ENCODE data around the gene MAPK10.

MAPK10 gene

DNA sequence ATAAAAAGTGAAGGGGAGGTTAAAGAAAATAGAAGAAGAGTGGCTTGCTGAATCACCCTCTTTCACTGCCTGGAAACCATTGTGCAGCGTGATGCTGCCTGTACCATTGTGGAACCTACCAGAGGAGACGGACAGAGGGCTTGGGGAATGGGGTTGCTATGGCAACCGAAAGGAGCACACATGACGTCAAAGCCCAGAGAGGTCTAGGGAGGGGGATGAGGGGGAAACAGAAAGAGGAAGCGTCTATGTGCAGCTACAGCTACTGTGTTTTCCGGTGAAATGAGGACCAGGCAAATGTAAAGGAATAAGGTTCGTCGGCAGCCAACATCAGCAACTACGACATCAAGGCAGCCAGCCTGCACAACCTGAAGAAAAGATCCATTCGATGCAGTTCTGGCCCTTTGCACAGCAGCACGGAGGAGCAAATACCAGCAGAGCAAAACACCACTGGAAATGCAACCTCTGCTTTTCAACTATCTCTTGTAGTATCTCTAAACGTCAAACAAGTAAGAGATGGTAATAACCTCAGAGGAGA lies at the start of gene MAPK10:
Gene MAPK10 (minus strand): TSS at position 110 of the 535 bp plus-strand sequence.
- peak; percentile 87 for DNase-seq

DNA sequence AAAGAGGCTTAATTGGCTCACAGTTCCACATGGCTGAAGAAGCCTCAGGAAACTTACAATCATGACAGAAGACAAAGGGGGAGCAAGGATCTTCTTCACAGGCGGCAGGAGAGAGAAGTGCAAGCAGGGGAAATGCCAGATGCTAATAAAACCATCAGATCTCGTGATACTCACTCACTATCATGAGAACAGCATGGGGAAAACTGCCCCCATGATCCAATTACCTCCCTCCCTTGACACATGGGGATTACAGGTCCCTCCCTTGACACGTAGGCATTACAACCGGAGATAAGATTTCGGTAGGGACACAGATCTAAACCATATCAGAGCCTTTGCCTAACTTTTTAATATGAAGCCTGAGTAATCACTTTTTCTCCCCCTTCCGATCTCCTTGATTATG lies 43.7 kb upstream of the MAPK10 start:
- no peak for DNase-seq

DNA sequence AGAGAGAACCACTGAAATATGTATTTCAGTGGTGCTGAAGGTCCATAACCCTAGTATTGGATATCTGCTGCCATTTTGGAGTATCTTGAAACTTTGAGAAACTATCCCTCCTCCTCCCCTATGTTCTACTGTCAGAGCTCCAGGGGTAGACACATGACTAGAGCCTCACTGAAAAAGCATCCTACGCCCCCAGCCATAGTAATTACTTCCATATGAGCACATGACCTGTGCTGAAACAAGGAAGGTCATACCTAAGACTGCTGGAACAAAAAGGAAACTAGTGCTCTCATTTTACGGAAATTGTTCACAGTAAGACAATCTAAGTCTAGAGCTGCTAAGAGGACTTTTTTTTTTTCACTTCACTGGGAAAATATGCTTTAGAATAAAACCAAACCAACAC lies 42.0 kb upstream of the MAPK10 start:
- peak; percentile 16 for DNase-seq

DNA sequence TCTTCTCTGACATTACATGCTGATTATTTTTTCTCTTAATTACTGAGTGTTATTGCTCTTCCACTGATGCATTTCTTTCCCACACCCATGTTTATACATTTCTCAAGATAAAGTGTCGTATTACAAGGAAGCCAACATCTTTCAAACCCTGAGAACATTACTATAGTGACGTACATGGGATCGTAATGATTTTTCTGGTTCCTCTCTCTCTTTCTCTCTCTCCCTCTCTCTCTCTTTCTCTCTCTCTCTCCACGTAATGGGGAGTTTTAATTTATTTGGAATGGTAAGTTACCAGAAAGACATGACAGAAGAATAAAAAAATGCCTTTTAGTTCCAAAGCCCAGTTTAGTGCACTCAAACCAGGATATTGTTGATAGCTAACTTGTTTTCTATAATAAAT lies 40.4 kb upstream of the MAPK10 start:
- no peak for DNase-seq

DNA sequence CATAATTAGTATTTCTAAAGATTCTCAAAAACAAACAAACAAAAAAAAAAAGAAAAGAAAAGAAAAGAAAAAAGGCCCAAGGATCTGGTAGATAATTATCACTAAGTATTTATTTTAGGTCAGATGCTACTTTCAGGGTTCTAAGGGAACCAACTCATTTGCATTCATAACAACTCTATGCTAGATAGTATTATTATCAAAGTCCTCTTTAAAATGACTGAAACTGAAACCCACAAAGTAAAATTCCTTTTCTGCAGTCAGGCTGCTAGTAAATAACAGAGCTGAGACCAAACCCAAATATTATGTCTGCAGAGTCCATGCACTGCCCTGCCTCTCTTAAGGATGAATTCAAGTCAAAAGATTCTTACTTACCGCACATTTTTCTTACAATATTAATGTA lies 38.3 kb upstream of the MAPK10 start:
- no peak for DNase-seq

DNA sequence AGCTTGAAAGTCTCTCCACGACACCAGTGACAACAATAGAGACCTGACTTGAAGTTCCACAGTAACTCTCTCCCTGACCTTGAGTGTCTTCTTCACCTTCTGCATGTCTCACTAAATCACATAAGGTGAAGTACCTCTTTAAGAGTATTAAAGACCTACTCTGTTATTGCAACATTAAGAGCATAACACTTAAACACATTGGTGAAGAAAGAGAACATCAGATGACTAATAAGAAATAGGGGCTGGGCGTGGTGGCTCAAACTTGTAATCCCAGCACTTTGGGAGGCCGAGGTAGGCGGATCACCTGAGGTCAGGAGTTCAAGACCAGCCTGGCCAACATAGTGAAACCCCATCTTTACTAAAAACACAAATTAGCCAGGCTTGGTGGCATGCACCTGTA lies 33.9 kb upstream of the MAPK10 start:
- no peak for DNase-seq

DNA sequence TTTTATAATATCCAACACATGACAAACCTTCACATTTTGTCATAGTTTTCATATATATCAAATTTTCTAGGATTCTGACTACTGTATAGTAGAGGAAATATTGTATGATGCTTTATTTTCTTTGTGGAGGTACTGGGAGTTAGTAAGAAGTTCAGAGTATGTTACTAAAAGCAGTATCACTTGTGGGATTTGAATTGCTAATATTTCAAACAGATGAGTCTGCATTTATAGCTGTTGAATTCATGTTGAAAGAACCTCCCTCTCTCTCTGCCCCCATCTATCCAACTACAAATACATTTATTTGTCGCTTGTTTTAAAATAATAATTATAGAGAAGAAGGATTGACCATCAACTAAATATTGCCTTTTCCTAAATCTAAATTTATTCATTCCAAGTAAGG lies 29.8 kb upstream of the MAPK10 start:
- DNase-seq = no peak

DNA sequence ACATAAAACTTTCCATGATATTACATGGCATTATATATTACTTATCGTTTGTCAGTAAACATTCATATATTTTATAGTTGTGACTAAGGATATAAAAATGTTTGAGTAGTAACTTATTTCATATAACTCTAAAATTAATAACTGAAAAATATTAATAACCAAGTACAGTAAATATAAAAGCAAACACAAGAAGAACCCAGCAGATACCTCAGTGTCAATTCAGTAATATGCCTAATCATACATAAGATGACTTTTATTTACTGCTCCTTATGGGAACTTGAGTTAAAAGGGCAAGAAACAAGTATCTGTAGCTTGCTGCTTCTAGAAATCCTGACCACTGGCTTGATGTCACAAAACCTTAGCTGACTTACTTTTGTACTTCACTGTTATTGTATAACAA lies 28.4 kb upstream of the MAPK10 start:
- DNase-seq = no peak

DNA sequence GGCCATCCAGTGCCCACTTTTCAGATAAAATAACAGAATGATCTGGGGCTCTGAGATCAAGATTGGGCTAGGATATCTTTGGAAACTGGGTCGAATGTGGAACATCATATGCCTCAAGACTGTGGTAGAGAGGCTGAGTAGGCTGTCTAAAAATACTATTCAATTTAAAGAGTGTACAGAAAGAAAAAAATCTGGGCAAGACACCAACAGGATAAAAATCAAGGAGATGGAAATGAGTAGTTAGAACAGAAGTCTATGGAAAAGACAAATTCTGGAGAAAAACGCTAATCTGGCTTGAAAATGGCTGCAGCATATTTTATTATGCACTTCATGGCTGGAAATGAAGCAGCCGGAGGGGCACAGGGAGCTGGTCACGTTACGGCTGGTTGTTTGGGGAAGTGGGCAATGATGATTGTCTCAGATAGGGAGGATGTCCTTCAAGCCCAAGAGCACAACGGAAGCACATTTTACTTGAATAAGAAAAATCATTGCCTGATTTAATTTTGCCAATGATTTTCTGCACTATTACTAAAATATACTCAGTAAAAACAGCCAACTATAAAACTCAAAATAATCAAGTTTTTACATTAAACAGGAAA lies 27.1 kb upstream of the MAPK10 start:
- no peak for DNase-seq

DNA sequence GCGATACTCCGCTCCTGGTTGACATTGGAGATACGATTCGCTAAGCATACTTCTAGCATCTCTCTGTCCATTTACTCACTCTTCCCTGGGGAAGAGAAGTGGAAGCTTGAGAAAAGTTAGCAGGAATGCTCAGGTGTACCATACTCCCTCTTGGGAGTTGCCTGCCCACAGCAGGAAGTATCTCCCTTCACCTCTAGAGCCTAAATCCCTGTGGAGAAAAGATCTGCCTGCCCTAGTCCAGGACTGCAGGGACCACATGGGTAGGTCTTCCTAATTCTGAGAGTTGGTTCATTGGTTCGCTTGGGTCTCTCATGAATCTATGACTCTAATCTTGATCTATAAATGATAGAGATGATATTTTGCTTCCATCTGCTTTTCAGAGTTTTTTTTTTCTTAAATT lies 26.3 kb upstream of the MAPK10 start:
- no peak for DNase-seq

DNA sequence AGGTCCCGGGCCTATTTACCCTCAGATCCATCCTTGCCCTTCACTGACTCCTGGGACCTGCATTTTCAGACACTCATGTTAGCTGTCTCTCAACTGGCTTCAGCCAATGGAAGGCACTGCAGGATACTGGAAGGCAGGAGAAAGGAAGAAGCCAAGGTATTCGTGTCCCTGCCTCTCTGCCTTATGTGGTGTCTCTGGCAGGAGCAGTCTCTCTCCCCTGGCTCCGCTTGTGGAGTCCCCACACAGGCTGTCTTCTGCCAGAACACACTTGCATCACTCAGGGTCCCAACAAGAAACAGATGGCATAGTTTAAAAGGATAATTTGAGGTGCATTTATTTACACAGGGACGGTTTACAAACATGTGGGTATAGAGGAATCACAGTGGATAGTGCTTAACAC lies 21.6 kb upstream of the MAPK10 start:
- no peak for DNase-seq

DNA sequence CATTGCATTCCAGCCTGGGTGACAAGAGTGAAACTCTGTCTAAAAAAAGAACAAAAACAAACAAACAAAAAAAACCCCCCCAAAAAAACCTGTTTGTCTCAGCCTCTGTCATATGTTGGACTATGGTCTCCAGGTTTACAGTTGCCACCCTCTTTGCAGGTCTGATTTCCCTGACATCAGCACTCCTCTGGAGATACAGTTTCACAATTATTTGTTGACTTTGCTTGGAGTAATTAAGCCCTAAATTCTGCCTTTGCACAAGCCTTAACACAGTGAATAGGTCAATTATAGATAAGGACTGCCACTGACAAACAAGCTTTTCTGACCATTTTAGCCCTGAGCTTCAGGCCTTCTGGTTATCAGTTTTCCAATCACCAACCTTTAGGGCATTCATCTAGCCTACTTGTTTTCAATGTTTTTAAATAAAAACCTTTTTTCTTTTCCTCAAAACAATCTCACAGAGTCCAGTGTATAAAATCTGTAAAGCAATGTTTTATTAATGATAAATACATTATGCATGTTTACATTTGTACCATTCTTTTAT lies 20.4 kb upstream of the MAPK10 start:
- DNase-seq = no peak

DNA sequence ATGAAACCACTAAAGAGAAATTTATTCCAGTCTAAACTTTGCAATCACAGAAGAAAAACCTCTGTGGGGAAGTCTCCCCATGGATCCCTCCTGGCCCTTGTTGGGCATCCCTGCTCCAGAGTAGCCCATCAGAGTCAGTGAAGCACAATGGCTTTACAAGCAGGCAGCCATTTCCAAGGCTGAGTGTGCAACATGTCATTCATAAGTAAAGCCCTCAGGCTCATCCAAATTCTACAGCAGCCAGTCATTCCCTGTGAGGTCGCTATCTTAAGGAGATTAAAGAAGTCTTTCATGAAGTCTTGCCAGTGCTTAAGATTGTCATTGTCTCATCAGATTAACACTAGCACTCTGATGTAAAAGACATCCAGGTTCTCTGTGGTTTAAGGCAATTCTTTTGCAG lies 17.0 kb upstream of the MAPK10 start:
- DNase-seq = no peak

DNA sequence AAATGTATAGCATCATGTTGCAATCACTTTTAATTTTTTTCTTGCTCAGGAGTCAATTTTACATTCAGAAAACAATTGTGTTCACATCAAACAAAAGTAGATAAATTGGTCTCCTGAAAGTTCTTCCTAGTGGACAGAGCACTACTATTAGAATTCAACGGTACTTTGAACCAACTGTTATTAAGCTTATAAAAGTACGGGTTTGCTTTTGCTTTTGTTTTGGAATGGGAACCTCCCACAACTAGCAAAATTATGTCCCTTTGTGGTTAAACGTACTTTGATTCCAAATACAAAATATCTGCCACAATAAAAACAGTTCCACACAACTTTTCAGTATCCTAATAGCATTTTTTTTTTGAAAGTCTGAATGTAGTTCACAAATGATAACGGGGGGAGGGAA lies 8.6 kb upstream of the MAPK10 start:
- DNase-seq = no peak

DNA sequence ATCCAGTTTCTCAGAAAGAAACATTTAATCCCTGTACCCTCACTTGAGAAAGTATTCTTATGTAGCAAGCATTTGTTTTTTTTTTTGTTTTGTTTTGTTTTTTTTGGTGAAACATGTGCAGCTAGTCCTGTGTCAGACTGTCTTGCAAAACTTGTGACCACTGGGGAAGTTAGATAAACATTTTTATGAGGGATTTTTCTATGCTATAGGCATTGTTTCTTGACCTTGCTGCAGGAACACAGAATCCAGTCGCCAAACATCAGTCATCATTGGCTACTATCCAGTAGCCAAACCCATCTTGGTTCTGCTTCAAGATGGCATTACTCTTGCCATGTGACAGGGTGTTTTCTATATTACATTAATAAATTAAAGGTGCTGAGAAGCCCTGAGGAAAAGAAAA lies 7.7 kb upstream of the MAPK10 start:
- peak; percentile 1 for DNase-seq

DNA sequence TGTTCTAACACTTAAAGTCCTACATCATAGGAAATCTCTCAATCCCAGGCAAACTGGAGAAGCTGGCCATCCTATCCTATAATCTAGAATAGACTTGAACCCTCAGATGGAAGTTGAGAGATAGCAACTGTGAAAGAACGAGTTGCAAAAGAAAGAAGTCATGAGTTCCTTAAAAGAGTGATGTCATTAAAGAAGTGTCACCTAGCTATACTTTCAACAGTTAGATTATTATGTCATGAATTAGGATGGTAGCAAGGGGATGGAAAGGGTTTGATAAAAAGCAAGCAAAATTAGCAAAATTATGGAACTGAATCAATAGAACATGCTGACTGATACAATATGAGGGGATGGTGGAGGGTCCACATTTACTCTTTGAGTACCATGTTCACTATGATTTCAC lies 7.1 kb upstream of the MAPK10 start:
- no peak for DNase-seq

DNA sequence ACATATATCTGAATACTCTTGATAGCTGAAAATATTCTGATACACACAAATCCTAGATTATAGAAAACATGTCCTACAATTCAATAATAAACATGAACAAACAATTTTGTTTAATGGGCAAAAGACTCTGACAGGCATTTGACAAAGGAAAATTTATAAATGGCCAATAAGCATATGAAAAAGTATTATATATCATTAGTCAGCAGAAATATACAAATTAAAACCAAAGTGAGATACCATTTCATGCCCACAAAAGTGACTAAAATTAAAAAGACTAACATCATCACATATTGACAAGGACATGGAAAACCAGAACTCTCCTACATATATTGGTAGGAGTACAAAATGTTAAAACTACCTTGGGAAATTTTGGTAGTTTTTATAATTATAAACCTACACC lies 2.7 kb upstream of the MAPK10 start:
- DNase-seq = no peak

DNA sequence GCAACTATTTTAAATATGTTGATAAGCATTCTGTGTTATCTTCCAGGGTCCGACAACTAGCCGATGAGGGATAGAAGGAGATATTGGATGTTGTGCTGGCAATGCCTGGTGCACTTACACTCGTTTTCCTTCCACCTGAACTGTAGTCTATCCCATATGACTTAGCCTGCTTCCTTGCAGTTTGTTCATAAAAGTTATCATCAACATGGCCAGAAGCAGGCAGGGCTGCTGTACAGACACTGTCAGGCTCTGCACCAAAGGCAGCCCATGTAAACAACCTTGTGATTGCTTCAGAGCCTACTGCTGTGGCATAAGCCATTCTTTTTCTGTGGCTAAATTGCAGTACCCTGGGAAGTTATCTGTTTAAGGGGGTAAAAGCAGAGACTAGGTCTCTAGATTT lies 1.6 kb downstream of the MAPK10 start:
- no peak for DNase-seq

DNA sequence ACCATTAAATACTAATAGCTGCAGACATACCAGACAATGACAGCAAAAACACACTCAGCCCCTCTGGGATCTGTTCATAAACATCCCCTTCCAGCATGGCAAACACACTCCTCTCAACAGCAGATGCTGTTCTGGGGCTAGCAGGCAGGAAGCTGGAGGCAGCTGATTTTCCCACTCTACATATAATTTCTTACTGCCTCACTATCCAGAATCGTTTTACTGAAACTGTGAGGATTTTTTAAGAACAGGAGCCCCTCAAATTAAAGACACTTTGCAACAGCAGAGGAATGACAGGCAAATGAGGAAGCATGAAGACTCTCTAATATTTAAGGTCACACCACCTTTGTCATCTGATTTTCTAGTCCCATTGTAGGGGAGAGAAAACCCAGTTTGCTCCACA lies 2.2 kb downstream of the MAPK10 start:
- no peak for DNase-seq

DNA sequence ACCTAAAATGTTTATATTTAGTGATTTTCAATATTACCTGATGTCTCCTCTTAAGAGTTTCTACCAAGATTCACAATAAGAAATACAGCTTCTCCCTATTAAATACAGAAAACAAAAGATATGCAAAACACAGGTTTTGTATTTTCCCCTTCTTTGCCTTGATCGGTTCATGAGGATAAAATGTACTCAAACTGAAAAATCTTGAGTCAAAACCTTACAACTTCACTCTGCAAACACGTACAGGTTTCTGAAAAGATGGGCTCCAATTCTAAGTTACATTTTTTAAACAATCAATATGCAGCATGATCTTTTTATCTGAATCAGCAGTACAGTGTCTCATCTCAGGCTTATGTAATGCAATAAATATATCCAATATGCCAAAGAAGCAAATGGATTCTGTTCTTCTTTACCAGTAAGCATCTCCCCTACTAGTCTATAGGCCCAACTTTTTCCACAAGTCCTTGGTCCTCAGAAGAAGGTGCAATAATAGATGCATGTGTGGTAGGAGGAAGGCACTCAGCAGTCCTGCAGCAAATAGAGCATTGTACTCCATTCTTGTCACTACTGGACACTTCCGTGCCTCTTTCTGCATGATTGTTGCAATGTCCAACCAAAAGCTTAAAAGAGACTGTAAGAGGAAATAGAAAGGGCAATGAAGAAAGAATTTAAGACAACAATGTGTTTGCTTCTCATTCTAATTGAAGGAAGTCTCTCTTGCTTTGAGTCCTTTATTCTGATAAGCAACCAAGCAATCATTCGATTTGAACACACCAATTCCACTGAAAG lies 3.2 kb downstream of the MAPK10 start:
- no peak for DNase-seq

DNA sequence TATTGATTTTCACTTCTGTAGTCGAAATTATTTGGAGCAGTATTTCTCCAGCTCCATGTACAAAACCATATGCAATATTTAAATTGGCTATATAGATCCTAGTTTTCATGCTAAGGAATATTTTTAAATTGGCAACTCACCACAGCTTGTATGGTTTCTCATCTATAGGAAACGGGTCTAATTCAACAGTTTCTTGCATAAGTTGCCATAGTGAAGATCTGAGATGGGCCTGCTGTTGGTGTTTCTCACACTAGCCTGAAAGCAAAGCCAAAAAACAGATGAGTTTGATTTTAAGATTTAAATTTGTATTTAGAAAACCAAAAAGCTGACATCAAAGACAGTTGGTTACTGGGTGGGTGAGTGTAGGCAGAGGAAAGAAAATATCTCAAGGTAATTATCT lies 5.5 kb downstream of the MAPK10 start:
- DNase-seq = no peak

DNA sequence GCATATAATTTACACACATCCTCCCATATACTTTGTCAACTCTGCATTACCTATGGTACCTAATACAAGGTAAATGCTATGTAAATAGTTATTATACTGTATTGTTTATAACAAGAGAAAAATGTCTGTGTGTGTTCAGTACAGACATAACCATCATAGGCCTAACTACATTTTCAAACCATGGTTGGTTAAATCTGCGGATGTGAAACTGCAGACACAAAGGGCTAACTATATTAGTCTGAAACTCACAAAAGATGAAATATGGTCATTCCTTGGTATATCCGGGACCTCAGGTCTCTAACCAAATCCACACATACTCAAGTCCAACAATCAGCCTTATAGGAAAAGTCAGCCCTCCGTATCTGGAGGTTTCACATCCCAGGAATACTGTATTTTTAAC lies 13.5 kb downstream of the MAPK10 start:
- no peak for DNase-seq

DNA sequence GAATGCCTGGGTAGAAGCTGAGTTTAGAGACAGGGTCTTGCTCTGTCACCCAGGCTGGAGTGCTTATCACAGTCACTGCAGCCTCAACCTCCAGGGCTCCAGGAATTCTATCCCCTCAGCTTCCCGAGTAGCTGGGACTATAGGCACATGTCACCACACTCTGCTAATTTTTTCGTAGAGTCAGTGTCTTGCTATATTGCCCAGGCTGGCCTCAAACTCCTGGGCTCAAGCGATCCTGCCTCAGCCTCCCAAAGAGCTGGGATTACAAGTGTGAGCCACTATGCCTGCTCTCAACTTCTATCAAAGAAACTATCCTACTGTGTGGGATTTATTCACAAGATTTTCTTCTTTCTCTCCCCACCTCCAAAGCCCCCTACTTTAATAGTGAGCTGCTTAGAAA lies 15.7 kb downstream of the MAPK10 start:
- no peak for DNase-seq

DNA sequence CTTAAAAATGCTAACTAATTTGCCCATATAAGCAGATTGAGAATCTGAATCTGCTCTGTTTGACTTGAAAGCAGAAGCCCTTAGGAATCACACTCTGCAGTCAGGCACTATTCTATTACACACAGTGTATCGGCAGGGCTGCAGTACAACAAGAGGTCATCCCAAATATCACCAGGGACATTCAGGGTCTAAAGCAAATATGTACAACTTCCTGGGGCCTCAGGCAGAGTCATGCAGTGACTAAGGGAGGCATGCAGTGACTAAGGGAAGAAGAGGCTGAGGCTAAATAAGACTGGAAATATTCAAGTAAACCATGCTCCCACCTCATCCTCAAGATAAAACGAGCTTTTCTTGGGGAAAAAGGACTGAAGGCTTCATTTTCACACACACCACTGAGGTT lies 20.9 kb downstream of the MAPK10 start:
- peak; percentile 85 for DNase-seq

DNA sequence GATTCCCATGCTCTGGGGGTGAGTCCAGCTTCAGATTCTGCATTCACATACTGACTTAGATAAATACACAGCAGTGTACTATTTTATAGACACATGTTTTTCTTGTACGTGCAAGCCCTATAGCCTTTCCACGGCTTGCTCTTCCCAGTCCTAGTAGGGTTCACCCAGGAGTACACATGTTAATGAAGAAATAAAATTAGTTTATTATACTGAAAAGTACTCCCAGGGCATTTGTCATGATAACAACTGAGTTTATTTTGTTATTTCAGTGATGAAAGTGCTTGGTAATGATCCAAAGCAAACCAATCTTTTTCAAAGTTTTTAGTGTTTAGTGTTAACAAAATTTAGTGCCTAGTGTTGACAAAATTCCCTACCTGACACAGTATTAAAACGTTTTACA lies 21.3 kb downstream of the MAPK10 start:
- DNase-seq = no peak

Measured in fibroblast of upper back skin (primary cell).